ENCODE measurements around the gene LNP1.
"Not testable (repeated sequence)": the region's sequence is repeated elsewhere in the genome, so short reads cannot be mapped to it uniquely, and the experiment has no call there.

LNP1 gene

DNA sequence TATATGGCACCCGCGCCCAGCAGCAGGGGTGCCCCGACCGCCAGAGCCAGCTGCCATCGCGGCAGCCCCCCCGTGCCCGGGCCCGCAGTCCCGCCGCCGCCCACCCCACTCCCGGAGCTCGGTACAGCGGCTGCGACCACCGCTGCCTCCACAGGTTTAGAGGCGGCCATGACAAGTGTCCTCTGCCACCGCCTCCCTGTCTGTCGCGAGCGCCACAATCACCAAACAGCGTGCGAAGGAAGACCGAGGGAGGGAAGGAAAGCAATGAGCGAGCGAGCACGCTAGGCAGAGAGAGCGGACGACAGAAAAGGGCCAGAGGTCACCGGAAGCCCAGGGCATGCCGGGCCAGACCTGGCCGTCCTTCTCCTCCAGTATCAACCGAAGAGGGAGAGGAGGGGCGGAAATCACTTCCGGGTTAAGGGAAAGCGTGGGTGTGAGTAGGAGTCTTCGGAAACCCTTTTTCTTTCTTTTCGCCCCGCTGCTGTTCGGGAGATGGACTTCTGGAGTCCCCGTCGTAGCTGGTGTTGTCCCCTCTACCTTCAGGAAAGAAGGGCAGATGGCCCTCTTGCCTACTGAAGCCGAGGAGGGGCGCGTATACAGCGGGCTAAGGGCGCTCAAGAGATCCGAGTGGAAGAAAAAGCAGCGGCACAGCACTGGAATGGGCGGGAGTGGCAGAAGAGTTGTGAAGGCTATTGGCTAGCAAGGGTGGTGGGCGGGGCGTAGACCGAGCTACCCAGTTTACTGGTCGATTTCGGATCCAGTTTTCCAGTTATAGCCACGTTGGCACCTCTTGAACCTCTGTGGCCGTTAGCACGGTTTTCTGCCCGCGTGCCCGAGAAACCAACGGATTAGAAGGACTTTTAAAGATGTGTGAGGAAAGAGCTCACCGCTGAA is at the start of gene LNP1, which contains the start of gene TOMM70:
Gene LNP1 (plus strand): TSS at position 760 of the 894 bp plus-strand sequence. CDS start 28,191 bp downstream, outside the sequence.
Gene TOMM70 (minus strand): TSS at position 310 of the 894 bp plus-strand sequence. CDS start 140 bp downstream, at position 170.
- peak; percentile 98 for DNase-seq

DNA sequence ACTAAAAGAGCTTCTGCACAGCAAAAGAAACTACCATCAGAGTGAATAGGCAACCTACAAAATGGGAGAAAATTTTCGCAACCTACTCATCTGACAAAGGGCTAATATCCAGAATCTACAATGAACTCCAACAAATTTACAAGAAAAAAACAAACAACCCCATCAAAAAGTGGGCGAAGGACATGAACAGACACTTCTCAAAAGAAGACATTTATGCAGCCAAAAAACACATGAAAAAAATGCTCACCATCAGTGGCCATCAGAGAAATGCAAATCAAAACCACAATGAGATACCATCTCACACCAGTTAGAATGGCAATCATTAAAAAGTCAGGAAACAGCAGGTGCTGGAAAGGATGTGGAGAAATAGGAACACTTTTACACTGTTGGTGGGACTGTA is 49.6 kb upstream of the LNP1 start:
- DNase-seq = not testable (repeated sequence)

DNA sequence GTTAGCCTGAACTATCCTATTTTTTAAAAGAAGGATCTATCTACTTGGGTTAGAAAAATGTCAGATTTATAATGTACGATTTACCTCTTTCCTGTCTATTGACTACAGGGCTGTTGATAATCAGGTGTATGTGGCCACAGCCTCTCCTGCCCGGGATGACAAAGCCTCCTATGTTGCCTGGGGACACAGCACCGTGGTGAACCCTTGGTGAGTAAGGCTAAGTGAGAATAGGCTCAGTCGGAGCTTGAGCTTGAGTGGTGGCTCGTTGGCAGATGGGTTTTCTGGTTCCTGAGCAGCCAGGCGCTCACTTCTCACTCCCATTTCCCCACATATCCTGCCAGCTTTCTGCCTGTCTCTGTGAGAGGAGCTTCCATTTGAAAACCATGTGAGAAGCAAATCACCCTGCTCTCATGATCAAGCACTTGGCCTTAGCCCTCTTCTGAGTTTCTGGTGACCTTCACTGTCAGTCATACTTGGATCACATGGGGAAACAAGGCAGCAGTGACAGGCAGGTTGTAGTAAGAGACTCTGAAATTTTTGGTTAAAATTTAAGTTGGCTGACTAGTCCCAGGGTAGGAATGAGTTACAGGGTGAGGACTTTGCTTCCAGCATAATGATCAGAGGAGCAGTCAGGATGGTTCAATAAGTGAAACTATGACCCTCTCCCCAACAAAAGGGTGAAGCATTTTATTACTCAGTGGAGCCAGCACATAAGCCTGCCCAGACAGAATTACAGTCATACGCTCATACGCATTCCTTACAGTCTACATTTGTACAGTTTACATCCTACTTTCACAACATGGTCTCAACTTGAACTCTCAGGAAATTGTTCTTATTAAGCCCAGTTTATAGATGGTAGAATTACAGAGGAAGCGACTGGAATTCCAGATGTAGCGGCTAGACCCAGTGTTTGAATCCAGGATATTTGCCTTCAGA is 48.8 kb upstream of the LNP1 start:
- no peak for DNase-seq

DNA sequence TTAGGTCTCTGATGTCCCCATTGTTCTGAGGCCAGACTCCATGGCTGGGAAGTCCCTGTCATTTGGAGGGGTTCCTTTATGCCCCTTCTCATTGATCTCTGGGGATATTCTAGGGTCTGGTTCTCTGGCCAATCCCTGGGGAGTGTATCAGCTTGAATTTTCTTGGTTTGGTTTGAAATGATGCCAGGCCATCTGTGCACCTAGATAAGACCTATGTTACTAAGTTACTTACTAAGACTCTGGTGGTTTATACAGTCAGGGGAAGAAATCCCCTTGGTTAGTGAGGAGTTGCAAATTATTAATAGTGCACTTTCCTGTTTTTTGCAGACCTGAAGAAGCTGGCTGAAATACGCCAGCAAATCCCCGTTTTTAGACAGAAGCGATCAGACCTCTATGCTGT is 46.5 kb upstream of the LNP1 start:
- DNase-seq = no peak

GRCh38 chr3:100358413-100358812 is 42.9 kb upstream of the LNP1 start:
- DNase-seq = no peak

GRCh38 chr3:100359035-100359434 is 42.3 kb upstream of the LNP1 start:
- no peak for DNase-seq

- DNase-seq = no peak
Observed at GRCh38 chr3:100360757-100361496, 40.4 kb upstream of the LNP1 start.

DNA sequence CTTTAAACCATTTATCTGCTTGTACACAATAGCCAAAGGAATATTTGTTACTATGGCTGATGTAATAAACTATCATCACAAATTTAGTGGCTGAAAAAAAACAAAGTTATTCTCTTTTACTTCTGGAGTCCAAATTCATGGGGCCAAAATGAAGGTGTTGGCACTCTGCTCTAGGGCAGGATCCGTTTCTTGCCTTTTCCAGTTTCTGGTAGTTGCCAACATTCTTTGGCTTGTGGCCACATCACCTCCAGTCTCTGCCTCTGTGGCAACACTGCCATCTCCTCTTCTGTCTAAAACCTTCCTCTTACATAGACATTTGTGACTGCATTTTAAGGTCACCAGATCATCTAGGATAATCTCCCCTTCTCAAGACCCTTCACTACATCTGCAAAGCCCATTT is 39.4 kb upstream of the LNP1 start:
- no peak for DNase-seq

- no peak for DNase-seq
Observed at GRCh38 chr3:100364421-100364820, 36.9 kb upstream of the LNP1 start.

DNA sequence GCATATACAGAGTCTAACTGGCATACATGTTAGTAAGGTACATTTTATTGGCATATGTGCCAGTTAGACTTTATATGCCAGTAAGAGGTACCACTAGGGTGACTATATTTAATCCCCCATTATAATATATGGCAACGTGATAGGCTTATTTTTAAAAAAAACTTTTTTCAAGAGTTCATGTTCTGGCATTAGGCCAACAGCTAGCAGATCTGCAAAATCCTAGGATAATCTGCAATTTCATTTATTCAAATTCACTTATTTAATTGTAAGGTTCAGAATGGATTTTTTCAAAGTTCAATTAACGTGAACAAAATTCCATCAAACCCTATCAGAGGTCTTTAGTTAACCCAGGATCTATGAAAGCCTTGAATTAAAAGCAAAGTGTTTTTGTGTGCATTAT is 34.9 kb upstream of the LNP1 start:
- no peak for DNase-seq

- DNase-seq = no peak
Observed at GRCh38 chr3:100368441-100368840, 32.9 kb upstream of the LNP1 start.

GRCh38 chr3:100370756-100371155 is 30.6 kb upstream of the LNP1 start:
- no peak for DNase-seq

- DNase-seq = no peak
Observed at GRCh38 chr3:100374521-100374920, 26.8 kb upstream of the LNP1 start.

- DNase-seq = no peak
Observed at GRCh38 chr3:100376301-100376700, 25.0 kb upstream of the LNP1 start.

DNA sequence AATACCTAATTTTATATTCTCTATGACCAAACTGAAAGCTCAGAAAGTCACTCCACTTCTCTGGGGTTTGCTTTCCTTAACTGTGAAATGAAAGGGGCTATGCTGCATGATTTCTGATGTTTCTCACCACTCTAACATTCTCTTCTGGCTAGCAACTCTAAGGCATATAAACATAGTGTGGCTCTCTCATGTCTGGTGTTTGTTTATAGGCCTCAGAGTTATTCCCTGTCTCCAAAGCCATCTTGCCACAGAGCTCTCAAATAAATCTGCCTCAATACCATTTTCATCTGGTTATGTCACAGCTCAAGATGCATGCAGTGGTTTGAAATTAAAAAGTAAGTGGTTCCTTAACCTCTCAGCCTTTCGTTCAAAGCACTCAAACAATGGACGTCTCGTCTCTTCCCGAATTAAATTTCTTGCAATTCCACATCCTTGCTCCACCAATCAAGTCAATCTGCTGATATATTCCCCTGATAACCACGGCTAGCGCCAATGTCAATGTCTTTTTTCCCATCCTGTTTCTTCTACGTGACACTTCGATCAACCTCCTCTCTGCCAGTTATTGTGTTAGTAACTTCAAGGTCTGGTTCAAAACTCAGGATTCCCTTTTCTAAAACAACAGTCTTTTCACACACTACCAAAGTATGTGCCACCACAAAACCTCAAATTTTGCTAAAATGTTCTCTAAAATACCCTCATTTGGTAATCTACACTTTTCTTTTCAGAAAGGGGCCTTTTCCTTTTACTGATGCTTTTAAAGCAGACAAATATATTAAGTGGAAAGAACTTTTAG is 16.4 kb upstream of the LNP1 start:
- no peak for DNase-seq

- no peak for DNase-seq
Observed at GRCh38 chr3:100386437-100387074, 14.8 kb upstream of the LNP1 start.

DNA sequence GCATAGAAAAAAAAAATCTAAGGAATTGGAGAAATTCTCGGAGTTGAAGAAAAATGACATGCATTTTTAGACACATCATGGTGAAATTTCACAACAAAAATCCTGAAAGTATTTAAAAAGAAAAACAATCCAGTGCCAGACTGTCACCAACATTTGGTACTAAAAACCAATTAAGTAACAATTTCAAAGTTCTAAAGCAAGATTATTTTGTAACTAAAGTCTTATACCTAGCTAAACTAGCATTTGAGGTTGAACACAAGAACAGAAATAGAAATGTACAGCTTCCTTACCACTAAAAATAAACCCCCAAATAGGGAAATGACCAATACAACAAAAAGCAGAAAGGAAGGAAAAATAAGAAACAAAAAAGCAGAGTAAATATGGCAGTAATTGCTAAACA is 12.3 kb upstream of the LNP1 start:
- no peak for DNase-seq

DNA sequence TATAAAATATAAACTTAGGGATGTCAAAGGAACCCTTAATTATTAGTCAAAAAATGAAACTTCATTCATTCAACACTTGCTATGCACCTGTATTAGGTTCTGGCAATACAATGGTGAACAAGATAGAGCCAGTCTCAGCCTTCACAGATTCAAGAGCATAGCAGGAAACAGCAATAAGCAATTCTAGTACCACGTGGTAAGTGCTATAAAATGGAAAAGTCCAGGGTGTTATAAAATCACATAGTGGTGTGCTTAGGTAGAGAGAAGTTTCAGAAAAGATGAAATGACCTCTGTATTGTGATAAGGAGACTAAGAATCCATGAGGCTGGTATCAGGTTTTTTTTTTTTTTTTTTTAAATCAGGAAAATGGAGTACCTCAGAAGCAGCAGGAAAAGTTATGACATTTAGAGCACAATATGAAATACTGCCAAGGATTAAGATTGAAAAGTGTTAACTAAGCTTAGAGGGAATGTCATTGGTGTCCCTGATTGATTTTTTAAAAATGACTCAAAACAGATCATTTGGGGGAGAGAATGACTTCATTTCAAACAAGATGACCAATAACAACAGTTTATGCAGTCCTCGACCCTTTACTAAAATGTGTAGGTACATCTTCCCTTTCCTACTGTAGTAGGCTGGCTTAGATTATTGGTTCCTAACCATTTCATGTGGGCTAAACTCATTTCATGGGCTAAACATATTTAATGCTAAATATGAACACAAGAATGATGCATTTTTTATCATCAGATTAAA is 5.5 kb upstream of the LNP1 start:
- no peak for DNase-seq

GRCh38 chr3:100396967-100397366 is 4.4 kb upstream of the LNP1 start:
- no peak for DNase-seq

DNA sequence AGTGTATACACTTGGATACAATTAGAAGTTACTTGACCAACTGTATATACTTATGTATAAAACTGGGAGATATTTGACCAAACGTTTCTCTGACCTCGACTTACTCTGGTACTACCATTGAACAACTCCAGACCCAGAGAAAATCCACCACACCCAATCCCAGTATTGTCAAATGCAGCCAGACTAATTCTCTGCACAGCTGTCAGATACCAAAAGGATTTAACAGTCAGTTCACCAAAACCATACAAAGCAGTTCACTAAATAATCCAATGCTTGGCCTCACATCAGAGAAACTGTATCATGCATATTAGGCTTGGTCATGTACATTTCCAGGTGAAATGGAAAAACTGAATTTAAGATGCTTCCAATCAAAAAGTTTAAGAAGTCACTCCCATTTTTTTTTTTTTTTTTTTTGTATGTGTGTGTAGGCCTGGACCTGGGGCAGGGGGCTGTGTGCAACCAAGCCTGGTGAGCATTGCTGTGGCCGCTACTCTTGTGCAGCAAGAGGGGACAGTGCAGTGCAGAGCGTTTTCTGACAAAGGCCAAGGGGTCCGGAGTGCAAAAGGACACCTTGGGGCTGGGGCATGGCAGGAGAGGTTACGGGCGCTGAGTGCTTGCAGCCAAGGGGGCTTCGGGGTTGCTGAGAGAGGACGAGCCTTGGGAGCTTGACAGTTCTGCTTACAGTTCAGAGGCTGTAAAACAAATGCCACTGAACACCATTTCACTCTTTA is 1.8 kb upstream of the LNP1 start:
- DNase-seq = no peak
